Esophagus mucosa (tissue), 1 donor: ENCODE data around the gene UBR3. TPM values are rescaled to one million over a fixed set of nuclear protein-coding genes. Genes with fewer than 3 reads are reported as not detected.
"Not testable (repeated sequence)": the region's sequence is repeated elsewhere in the genome, so short reads cannot be mapped to it uniquely, and the experiment has no call there.

ENCODE experiments used
- ATAC-seq: fragments of 200-7000 bp; cut with Tn5 transposase; one replicate; pipeline ENCODE4 v1.9.1; 2020
- total RNA-seq: library from RNA; stranded (reverse); gene quantifications from one replicate; pipeline ENCODE4 v1.2.4, GENCODE V29; 2023
- donor health status: DM: yes; HTN: yes; CAD: no.

Gene UBR3
- total RNA-seq, 1 donor from 2014 or later, result 23.8 TPM

GRCh38 chr2:170118641-170119040, 291.4 kb downstream of the UBR3 start:
- ATAC-seq, result no peak

- ATAC-seq, result not testable (repeated sequence)
Observed at GRCh38 chr2:170119326-170119725, 292.1 kb downstream of the UBR3 start.

GRCh38 chr2:170121689-170122088, 294.4 kb downstream of the UBR3 start:
- no peak for ATAC-seq

- peak; percentile 95 for ATAC-seq
Observed at GRCh38 chr2:170122883-170123547, 295.8 kb downstream of the UBR3 start.

- ATAC-seq, result no peak
Observed at GRCh38 chr2:170123593-170123992, 296.3 kb downstream of the UBR3 start.

GRCh38 chr2:170126138-170126728, 299.0 kb downstream of the UBR3 start:
- ATAC-seq, result not testable (repeated sequence)

Other genes starting within 250 kb of the UBR3 start
- 28.0 TPM for gene PPIG, start 243.1 kb upstream of the UBR3 start, total RNA-seq
- gene CFAP210, start 133.0 kb upstream of the UBR3 start, total RNA-seq, result not detected
- gene PHOSPHO2, start 133.0 kb upstream of the UBR3 start, total RNA-seq, result 1.7 TPM
- gene KLHL23, start 93.6 kb upstream of the UBR3 start, total RNA-seq, result 1.6 TPM
- 40.1 TPM for gene SSB, start 28.6 kb upstream of the UBR3 start, total RNA-seq
- 41.2 TPM for gene METTL5, start 2.5 kb upstream of the UBR3 start, total RNA-seq